OCI-LY7 (cell line): Measurements from ENCODE around the gene ARHGAP35. TPM values are rescaled to one million over a fixed set of nuclear protein-coding genes. Genes with fewer than 3 reads are reported as not detected.
A peak's percentile ranks its signal among the peaks of the same experiment; 100 is the strongest.

ENCODE experiments used
- BruUV-seq: library from RNA; stranded (reverse); fragments of 400-500 nt; replicated peaks from 2 replicates; lab custom pipeline; 2021; lab: Mats Ljungman, UMichigan
- CTCF ChIA-PET: fragments of 300-600 bp; sonication (Branson Sonifier 250); formaldehyde crosslinking; loops from one replicate; lab custom pipeline; 2022; ENCODE audit warnings: antibody characterized with exemption; ENCODE audit not compliant: unreplicated experiment; lab: Charles Lee
- POLR2A ChIA-PET: fragments of 300-600 bp; sonication (Branson Sonifier 250); formaldehyde crosslinking; loops from one replicate; lab custom pipeline; 2022; ENCODE audit warnings: antibody characterized with exemption; lab: Charles Lee
- DNase-seq: peaks from one replicate; pipeline ENCODE4 v3.0.0-alpha.2; 2015; ENCODE audit warnings: low spot score
- H2AFZ ChIP-seq: fragments of 200-600 bp; sonication (generic), shearing (Covaris generic); 2 replicates; pipeline ENCODE4 v1.6.1; 2014; ENCODE audit warnings: mild to moderate bottlenecking, antibody characterized with exemption, low read length, moderate library complexity
- H3K27ac ChIP-seq: fragments of 200-600 bp; sonication (generic); 2 replicates; pipeline ENCODE4 v1.5.1; 2014; ENCODE audit warnings: mixed run types, low read depth, mild to moderate bottlenecking, moderate library complexity, low read length, inconsistent platforms; ENCODE audit not compliant: poor library complexity, severe bottlenecking
- H3K36me3 ChIP-seq: fragments of 200-600 bp; sonication (generic); 2 replicates; pipeline ENCODE4 v1.6.1; 2014; ENCODE audit warnings: mild to moderate bottlenecking, antibody characterized with exemption, low read length, moderate library complexity, mixed read lengths; ENCODE audit not compliant: insufficient read depth
- H3K4me1 ChIP-seq: fragments of 200-600 bp; sonication (generic); 2 replicates; pipeline ENCODE4 v1.5.1; 2014; ENCODE audit warnings: mild to moderate bottlenecking, low read length; ENCODE audit not compliant: insufficient read depth, poor library complexity, severe bottlenecking
- H3K4me2 ChIP-seq: fragments of 200-600 bp; sonication (generic); 2 replicates; pipeline ENCODE4 v1.6.1; 2014; ENCODE audit warnings: mild to moderate bottlenecking, low read length
- H3K4me3 ChIP-seq: fragments of 200-600 bp; sonication (generic); 2 replicates; pipeline ENCODE4 v1.5.1; 2014; ENCODE audit warnings: mild to moderate bottlenecking, low read depth, low read length; ENCODE audit not compliant: poor library complexity, severe bottlenecking
- H3K79me2 ChIP-seq: fragments of 200-600 bp; sonication (generic); 2 replicates; pipeline ENCODE4 v1.6.1; 2016; ENCODE audit warnings: low read depth, mild to moderate bottlenecking, low read length, moderate library complexity, mixed read lengths; ENCODE audit not compliant: insufficient read depth
- H3K9me2 ChIP-seq: fragments of 200-600 bp; sonication (generic); 2 replicates; pipeline ENCODE4 v1.6.1; 2016; ENCODE audit warnings: mild to moderate bottlenecking, low read length, mixed read lengths; ENCODE audit not compliant: insufficient read depth
- H3K9me3 ChIP-seq: fragments of 200-600 bp; sonication (generic); 2 replicates; pipeline ENCODE4 v1.6.1; 2014; ENCODE audit warnings: mild to moderate bottlenecking, mixed run types, low read length, mixed read lengths
- H4K20me1 ChIP-seq: fragments of 200-600 bp; sonication (generic); 2 replicates; pipeline ENCODE4 v1.6.1; 2014; ENCODE audit warnings: mild to moderate bottlenecking, antibody characterized with exemption, low read length, moderate library complexity, mixed read lengths; ENCODE audit not compliant: insufficient read depth
- EZH2phosphoT487 ChIP-seq: fragments of 200-600 bp; sonication (generic); IDR thresholded peaks from 2 replicates; pipeline ENCODE4 v1.6.1; 2018; ENCODE audit warnings: low read depth, borderline replicate concordance, mild to moderate bottlenecking, mixed run types, antibody characterized with exemption, low read length, moderate library complexity, mixed read lengths
- intact Hi-C: fragments of 100-400 bp; cut with micrococcal nuclease; formaldehyde crosslinking; loops from one replicate; pipeline ENCODE4 v1.10.0; 2022; ENCODE audit not compliant: unreplicated experiment
- total RNA-seq, 2 experiments: library from RNA; depleted of rRNA in 1 of 2; stranded (reverse); fragments of >200 nt in 1 of 2; shearing (Covaris generic) in 1 of 2; gene quantifications; 2 replicates each; pipeline ENCODE4 v1.2.3, GENCODE V29; 2014 to 2022
- TF ChIP-seq, protein P1 (sequence below): fragments of 200-600 bp; sonication (generic); conservative IDR thresholded peaks from 2 replicates; pipeline ENCODE4 v1.5.1; 2014; ENCODE audit warnings: mild to moderate bottlenecking, antibody characterized with exemption, low read length, moderate library complexity, mixed read lengths

The ARHGAP35 gene
- total RNA-seq, 2 experiments from 2014 or later = 26.5 to 42.2 TPM

DNA sequence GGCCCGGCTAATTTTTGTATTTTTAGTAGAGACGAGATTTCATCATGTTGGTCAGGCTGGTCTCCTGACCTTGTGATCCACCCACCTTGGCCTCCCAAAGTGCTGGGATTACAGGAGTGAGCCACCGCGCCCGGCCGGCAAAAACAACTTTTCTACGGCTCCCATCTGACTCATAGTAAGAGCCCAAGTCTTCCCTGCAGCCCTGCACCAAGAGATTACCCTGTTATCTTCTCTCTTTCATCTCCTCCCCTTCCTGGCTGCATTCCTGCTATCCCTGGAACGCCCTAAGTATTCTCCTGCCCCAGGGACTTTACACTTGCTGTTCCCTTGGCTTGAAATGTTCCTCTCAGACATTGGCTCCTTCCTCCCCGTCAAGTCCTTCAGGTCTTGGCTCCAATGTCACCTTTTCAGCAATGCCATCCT lies 16.7 kb upstream of the ARHGAP35 start:
- Histone ChIP-seq H3K4me2 (no peak overlapping the region), H4K20me1 (no peaks in the 10 kb centered on the region), H3K4me1 (peaks cover 7% of the 10 kb centered on the region), H3K79me2 (no peaks in the 10 kb centered on the region; the same call in 1 of the 2 replicates), H3K36me3 (peaks cover 26% of the 10 kb centered on the region), H2AFZ (no peak overlapping the region), H3K27ac (no peak overlapping the region), H3K9me3 (no peaks in the 10 kb centered on the region), H3K9me2 (no peaks in the 10 kb centered on the region), H3K4me3 (no peak overlapping the region)
- DNase-seq = no peak
- no TSS peak for BruUV-seq
- TF ChIP-seq, protein P1, sequence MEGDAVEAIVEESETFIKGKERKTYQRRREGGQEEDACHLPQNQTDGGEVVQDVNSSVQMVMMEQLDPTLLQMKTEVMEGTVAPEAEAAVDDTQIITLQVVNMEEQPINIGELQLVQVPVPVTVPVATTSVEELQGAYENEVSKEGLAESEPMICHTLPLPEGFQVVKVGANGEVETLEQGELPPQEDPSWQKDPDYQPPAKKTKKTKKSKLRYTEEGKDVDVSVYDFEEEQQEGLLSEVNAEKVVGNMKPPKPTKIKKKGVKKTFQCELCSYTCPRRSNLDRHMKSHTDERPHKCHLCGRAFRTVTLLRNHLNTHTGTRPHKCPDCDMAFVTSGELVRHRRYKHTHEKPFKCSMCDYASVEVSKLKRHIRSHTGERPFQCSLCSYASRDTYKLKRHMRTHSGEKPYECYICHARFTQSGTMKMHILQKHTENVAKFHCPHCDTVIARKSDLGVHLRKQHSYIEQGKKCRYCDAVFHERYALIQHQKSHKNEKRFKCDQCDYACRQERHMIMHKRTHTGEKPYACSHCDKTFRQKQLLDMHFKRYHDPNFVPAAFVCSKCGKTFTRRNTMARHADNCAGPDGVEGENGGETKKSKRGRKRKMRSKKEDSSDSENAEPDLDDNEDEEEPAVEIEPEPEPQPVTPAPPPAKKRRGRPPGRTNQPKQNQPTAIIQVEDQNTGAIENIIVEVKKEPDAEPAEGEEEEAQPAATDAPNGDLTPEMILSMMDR = no peak
- TF ChIP-seq EZH2phosphoT487 = no peak
- intact Hi-C loops = no loop called here
- ChIA-PET POLR2A (interaction anchor here (0.8 kb wide), 1 partner anchor 126 kb away, joined by 3 read pairs; no protein-coding TSS in a partner anchor), CTCF (no interaction called here)

- intact Hi-C loops = no loop called here
- CTCF ChIA-PET = interaction anchor here (0.6 to 1.0 kb wide), 2 partner anchors 57 to 145 kb away, joined by 3 to 5 read pairs; no protein-coding TSS in a partner anchor
- H3K4me1 ChIP-seq = peaks cover 16% of the 10 kb centered on the region
Observed at GRCh38 chr19:46845959-46846459, 14.8 kb upstream of the ARHGAP35 start.

GRCh38 chr19:46847528-46847927 lies 13.3 kb upstream of the ARHGAP35 start:
- peaks cover 16% of the 10 kb centered on the region for H3K4me1 ChIP-seq
- H2AFZ ChIP-seq = no peak overlapping the region
- no peak overlapping the region for H3K4me2 ChIP-seq
- CTCF ChIA-PET = no interaction called here
- no peaks in the 10 kb centered on the region for H3K9me3 ChIP-seq
- no TSS peak for BruUV-seq
- no peak overlapping the region for H3K27ac ChIP-seq
- TF ChIP-seq EZH2phosphoT487 = no peak
- TF ChIP-seq, protein P1 = no peak
- DNase-seq = no peak
- no peaks in the 10 kb centered on the region for H3K9me2 ChIP-seq
- peaks cover 12% of the 10 kb centered on the region; the same call in 1 of the 2 replicates for H3K79me2 ChIP-seq
- intact Hi-C loops = no loop called here
- H3K4me3 ChIP-seq = no peak overlapping the region
- POLR2A ChIA-PET = no interaction called here
- peaks cover 10% of the 10 kb centered on the region for H3K36me3 ChIP-seq
- H4K20me1 ChIP-seq = no peaks in the 10 kb centered on the region

More at GRCh38 chr19:46845959-46846459, 14.8 kb upstream of the ARHGAP35 start:
- Histone ChIP-seq H3K9me2 (no peaks in the 10 kb centered on the region), H3K4me2 (0 out of 2 replicates have a peak overlapping the region, but pooled peaks have one; percentile 11), H3K79me2 (peaks cover 12% of the 10 kb centered on the region; the same call in 1 of the 2 replicates), H3K9me3 (no peaks in the 10 kb centered on the region), H3K36me3 (peaks cover 18% of the 10 kb centered on the region), H3K27ac (no peak overlapping the region), H2AFZ (no peak overlapping the region), H4K20me1 (no peaks in the 10 kb centered on the region), H3K4me3 (no peak overlapping the region)
- TF ChIP-seq, protein P1 = no peak
- no peak for TF ChIP-seq EZH2phosphoT487
- no peak for DNase-seq
- POLR2A ChIA-PET = no interaction called here
- no TSS peak for BruUV-seq
